EH (cell line): ENCODE data around the gene KRT78.
A peak's percentile ranks its signal among the peaks of the same experiment; 100 is the strongest.
"Not testable (repeated sequence)": the region's sequence is repeated elsewhere in the genome, so short reads cannot be mapped to it uniquely, and the experiment has no call there.

Experiments
- DNase-seq: peaks from one replicate; pipeline ENCODE4 v3.0.0-alpha.2; 2015; ENCODE audit warnings: low read depth

KRT78 gene

GRCh38 chr12:52871291-52872039 lies 22.7 kb upstream of the KRT78 start:
- peak; percentile 96 for DNase-seq

- DNase-seq, result peak; percentile 53
Measured at GRCh38 chr12:52870361-52871290, 21.8 kb upstream of the KRT78 start.

- DNase-seq, result no peak
Measured at GRCh38 chr12:52867642-52868041, 18.8 kb upstream of the KRT78 start.

GRCh38 chr12:52867152-52867551 lies 18.4 kb upstream of the KRT78 start:
- no peak for DNase-seq

DNA sequence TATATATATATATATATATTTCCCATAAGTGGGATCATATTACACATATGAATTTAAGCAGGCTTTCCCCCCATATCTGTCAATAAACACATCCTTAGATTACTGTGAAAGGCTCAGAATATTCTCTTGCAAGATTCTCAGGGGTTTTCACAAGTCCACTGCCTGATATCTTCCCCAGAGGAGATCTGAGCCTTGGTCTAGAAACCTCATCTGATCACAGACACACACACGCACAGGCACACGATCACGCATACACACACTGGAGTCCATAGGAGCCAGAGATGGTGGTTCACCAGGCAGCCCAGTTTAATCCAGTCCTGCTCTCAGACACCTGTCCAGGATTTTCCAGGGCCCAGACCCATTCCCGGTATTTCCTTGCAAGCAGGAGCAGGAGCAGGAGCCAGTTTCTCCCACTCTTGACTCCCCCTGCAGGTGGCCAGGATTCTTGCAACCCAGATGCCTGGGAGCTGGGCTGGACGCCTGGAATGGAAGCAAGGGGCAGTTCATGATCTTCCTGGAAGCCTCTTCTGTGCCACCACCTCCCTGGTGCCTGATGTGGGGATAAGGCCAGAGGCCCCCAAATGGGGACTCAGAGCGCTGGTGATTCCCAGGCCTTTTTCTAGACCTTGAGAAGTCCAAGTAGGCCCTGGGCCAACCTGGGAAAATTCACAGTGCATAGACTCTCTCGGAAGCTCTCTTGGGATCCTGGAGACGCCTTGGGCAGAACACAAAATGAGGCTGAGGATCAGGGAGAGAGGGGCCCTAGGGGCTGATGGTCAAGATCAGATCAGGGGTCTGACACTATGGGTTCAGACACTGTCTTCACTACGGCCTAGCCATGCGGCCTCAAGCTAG lies 16.5 kb upstream of the KRT78 start:
- DNase-seq, result peak; percentile 76

DNA sequence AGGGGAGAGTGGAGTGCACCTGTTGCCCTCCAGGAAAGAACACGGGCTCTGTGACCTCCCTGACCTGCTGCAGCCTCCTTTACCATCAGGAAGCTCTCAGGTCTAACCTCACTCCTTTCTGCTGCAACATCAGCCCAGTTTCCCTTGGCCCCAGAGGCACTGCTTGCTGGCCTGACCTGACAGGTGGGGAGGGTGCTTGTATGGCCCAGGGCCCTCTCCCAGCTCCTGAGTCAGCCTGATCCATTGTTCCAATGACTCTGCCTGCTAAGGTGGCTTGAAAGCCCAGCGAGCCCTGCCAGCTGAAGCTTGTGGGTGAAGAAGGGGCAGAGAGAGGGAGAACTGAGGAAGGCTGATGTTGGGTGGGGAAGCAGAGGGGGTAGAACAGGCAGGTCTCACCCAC lies 13.2 kb upstream of the KRT78 start:
- DNase-seq, result no peak

DNA sequence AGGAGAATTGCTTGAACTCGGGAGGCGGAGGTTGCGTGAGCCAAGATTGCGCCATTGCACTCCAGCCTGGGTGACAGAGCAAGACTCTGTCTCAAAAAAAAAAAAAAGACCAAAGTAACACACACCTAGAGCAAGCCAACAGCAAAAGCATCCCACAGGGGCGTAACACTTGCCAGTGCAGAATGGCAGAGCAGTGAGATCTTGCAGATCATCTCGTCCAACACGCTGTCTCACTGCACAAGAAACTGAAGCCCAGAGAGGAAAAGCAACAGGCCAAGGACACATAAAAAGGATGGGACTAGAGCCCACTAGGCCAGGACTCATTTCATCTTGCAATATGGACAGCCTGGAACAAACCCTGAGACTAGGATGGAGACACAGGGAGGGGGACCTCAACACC lies 12.7 kb upstream of the KRT78 start:
- DNase-seq, result no peak

DNA sequence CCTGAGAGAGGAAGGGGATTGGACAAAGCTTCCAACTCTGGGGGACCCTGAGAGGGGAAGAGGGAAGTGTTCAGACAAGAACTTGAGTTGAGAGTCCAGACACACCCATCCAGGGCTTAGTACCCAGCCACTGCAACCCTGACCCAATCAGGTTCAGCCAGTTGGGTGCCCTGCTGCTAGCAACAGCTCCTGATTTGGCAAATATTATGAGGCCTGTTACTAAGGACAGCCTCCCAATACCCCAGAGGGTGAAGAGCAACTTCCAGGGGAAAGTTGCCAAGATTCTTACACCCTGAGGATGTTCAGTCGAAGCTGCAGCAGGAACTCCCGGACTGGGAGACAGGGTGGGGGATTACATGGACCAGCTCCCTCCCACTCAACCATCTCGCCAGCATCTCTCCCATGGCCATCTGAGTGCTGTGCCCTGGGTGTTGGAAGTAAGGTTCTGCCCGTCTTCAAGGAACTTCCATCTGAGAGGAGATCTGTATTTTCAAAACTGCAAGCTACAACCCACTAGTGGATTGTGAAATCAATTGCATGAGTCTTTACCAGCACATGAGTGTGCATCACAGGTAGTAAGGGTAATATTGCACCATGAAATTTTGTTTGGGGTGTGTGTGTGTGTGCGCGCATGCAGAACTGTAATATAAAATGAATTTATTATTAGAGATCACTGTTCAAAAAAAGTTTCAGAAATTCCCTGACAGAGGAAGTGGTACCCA lies 11.5 kb upstream of the KRT78 start:
- DNase-seq, result peak; percentile 81

GRCh38 chr12:52857500-52857899 lies 8.7 kb upstream of the KRT78 start:
- DNase-seq, result no peak

- DNase-seq, result no peak
Measured at GRCh38 chr12:52856787-52857186, 8.0 kb upstream of the KRT78 start.

DNA sequence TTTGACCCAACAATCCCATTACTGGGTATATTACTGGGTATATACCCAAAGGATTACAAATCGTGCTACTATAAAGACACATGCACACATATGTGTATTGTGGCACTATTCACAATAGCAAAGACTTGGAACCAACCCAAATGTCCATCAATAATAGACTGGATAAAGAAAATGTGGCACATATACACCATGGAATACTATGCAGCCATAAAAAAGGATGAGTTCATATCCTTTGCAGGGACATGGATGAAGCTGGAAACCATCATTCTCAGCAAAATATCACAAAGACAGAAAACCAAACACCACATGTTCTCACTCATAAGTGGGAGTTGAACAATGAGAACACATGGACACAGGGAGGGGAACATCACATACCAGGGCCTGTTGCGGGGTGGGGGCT lies 7.3 kb upstream of the KRT78 start:
- not testable (repeated sequence) for DNase-seq

- DNase-seq, result no peak
Measured at GRCh38 chr12:52851787-52852186, 3.0 kb upstream of the KRT78 start.

- no peak for DNase-seq
Measured at GRCh38 chr12:52850681-52851080, 1.9 kb upstream of the KRT78 start.

DNA sequence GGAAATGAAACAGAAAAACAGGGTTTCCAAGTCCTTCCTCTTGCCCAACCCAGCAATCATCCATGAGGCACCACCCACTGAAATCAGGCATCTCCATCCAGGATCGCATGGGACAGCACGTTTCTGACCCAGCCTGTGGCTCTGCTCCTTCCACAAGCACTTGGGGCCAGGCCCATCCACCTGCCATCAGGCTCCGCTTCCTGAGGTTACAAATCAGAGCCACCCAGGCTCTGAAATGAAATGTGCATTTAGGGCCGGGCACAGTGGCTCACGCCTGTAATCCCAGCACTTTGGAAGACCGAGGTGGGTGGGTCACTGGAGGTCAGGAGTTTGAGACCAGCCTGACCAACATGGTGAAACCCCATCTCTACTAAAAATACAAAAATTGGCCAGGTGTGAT lies 717 bp upstream of the KRT78 start:
- DNase-seq, result no peak

DNA sequence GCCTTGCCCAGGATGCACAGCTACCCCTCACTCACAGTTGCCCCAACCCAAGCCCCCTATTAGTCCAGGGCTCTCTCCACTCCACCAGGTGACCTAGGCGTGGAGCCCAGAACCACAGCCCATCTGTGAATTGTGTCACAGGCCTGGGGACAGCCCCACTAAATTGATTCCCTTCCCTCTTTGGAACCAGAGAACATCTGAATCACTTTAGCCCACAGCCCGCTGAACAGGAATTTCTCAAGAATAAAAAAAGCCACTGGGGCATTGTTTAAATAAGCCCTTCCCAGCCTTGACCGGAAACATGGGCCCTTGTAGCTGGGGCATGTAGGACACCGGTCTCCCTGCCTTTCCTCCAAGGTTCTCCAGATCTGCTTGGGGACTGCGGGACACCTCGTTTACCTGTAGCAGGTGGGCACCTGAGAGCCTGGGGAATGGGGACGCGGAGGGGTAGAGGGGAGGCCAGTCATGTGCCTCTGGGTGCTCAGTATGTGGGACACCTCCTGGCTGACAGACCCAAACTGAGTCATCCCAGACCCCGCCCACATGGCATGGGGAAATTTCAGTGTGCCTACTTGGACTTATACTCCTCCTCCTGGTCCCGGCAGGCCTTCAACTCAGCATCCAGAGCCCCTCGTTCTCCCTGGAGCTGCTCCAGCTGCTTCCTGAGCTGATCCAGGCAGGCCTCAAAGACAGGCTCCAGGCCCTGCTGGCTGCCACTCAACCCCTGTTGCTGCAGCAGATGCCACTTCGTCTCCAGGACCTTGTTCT lies 1.3 kb downstream of the KRT78 start:
- DNase-seq, result peak; percentile 20

DNA sequence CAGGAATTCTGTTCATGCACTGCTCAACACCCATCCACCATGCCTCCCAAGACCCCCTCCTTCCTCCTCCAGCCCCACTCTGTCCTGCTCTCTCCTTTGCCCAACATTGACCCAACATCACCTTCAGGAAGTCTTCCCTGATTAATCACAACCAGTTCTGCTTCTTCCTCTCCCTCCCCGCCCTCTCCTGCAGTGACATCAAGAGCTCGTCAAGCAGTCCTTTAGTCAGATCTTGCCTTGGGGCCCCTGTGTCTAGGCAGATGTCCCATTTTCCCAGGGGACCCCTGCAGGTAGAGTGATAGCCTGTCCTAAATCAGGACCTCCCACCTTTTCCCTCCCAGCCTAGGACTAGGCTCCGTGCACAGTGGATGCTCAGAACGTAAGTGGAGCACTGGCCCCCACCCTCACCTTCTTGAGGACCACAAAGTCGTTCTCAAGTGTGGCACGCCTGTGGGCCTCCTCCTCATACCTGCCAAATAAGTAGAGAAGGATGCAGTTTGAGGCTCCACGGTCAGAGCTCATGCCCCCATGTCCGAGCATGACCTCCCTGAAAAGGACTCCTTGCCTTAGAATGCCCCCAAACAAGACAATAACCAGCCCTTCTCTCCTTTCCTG lies 2.3 kb downstream of the KRT78 start:
- no peak for DNase-seq

DNA sequence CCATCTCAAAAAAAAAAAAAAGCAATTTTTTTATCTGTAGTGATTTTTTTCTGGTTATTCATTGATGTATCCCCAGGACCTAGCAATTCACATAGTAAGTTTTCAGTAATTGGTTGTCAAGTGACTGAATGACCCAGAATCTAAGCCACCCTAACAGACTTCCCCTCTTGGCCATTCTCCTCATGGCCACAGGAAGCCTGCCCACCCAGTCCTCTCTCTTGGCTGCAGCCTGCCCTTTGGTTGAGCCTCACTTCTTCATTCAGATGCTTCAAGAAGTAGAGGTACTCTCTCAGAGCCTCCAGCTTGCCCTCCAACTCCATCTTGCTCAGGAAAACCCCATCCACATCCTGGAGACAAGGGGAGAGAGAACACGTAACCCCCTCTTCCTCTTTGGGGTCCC lies 2.8 kb downstream of the KRT78 start:
- DNase-seq, result no peak

- DNase-seq, result no peak
Measured at GRCh38 chr12:52844386-52844785, 4.4 kb downstream of the KRT78 start.

DNA sequence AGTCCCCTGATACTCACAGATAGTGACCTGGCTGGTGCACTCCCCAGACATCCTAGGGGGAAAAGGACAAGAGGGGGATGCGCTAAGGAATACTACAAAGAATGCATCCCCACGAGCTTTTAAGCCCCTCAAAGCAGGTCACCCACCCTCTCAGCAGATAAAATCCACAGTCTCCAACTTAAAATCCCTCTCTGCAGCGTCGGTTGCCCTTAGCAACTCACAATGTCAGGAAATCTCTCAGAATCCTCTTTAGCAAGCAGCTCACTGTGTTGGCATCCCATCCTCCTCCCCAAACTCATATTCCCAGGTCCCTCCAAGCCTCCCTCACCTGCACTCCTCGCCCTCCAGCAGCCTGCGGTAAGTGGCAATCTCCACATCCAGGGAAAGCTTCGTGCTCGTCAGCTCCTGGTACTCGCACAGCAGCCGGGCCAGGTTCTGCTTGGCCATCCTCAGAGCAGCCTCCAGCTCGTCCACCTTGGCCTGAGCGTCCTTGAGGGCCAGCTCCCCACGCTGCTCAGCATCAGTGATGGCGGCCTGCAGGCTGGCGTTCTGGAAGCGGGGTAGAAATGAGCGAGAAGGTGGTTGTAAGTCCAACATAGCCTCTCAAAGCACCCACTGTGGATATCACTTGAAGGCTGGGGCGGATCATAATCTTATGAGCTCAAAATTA lies 9.2 kb downstream of the KRT78 start:
- no peak for DNase-seq
